ENCODE data around the gene PTGES.

Gene PTGES

DNA sequence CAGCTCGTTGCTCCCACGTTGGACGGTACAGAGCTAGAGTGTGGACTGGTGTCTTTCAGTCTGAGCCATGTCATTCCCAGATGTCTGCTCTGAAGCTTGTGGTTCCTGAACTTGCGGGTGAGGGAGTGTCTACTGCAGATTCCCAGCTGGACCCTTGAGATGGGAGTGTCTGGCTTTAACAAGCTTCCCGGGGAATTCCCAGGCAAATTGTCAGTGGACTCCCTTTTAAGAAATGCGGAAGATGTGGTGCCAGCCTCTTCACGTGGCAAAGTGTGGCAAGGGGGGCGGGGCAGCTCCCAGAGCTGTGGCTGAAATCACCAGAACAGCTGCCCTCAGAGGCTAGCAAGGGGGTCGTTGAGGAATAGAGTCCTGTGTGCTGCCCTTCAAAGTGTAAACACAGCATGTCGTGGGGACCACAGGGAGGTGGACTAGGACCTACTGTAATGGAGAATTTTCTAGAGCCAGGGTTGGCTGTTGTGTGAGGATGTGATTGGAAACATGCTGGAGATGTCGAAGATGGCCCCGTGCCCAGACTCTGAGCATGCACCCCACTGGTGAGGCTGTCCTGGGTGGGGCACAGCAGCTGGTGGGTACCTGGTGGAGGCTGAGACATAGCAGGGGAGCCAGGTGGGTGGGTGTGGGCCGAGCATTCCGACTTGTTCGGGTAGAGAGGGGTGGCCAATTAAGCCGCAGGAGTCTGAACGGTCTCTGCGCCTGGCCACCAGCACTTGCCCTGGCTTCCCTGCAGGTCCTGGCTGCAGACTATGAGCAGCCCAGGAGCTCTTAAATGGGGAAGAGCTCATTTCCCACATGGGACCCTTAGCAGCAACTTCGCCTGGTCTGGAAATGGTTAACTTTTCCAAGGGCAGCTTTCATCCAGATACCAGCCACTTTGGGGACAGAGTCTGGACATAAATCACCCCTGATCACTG lies 50.0 kb downstream of the PTGES start:
- Histone ChIP-seq H3K9me3 (ENCODE audit: control insufficient read depth, low read length) (no peaks in the 10 kb centered on the region), H3K36me3 (ENCODE audit: control insufficient read depth, insufficient read depth, low read length) (no peaks in the 10 kb centered on the region), H3K27ac (ENCODE audit: low read depth, low read length, severe bottlenecking) (no peak overlapping the region), H3K4me3 (ENCODE audit: extremely low read depth, insufficient read depth, low read length, poor library complexity, severe bottlenecking) (no peak overlapping the region), H3K4me1 (ENCODE audit: control insufficient read depth, insufficient read depth, low read length, poor library complexity, severe bottlenecking) (peaks cover 2% of the 10 kb centered on the region)
- WGBS, 2 experiments (ENCODE audit: insufficient coverage in 2 of 2): 84 to 85% methylated on average over 19 of the region's 19 CpGs

- no peaks in the 10 kb centered on the region for H3K9me3 ChIP-seq (ENCODE audit: control insufficient read depth, low read length)
- H3K4me1 ChIP-seq (ENCODE audit: control insufficient read depth, insufficient read depth, low read length, poor library complexity, severe bottlenecking): peaks cover 10% of the 10 kb centered on the region
- no peak overlapping the region for H3K27ac ChIP-seq (ENCODE audit: low read depth, low read length, severe bottlenecking)
- no peak overlapping the region for H3K4me3 ChIP-seq (ENCODE audit: extremely low read depth, insufficient read depth, low read length, poor library complexity, severe bottlenecking)
- H3K36me3 ChIP-seq (ENCODE audit: control insufficient read depth, insufficient read depth, low read length): no peaks in the 10 kb centered on the region
- WGBS, 2 experiments (ENCODE audit: insufficient coverage in 2 of 2): 87 to 94% methylated on average over 4 to 5 of the region's 5 CpGs
Measured at GRCh38 chr9:129701549-129701948, 51.3 kb downstream of the PTGES start.

GRCh38 chr9:129701054-129701453 lies 51.8 kb downstream of the PTGES start:
- no peak overlapping the region for H3K4me3 ChIP-seq (ENCODE audit: extremely low read depth, insufficient read depth, low read length, poor library complexity, severe bottlenecking)
- no peaks in the 10 kb centered on the region for H3K36me3 ChIP-seq (ENCODE audit: control insufficient read depth, insufficient read depth, low read length)
- 91% methylated on average over 11 of the region's 11 CpGs for WGBS, 2 experiments (ENCODE audit: insufficient coverage in 2 of 2)
- H3K4me1 ChIP-seq (ENCODE audit: control insufficient read depth, insufficient read depth, low read length, poor library complexity, severe bottlenecking): peaks cover 11% of the 10 kb centered on the region
- no peak overlapping the region for H3K27ac ChIP-seq (ENCODE audit: low read depth, low read length, severe bottlenecking)
- no peaks in the 10 kb centered on the region for H3K9me3 ChIP-seq (ENCODE audit: control insufficient read depth, low read length)

- 82 to 88% methylated on average over 8 to 11 of the region's 17 CpGs for WGBS, 2 experiments (ENCODE audit: insufficient coverage in 2 of 2)
- no peaks in the 10 kb centered on the region for H3K9me3 ChIP-seq (ENCODE audit: control insufficient read depth, low read length)
- no peaks in the 10 kb centered on the region for H3K36me3 ChIP-seq (ENCODE audit: control insufficient read depth, insufficient read depth, low read length)
- peaks cover 11% of the 10 kb centered on the region for H3K4me1 ChIP-seq (ENCODE audit: control insufficient read depth, insufficient read depth, low read length, poor library complexity, severe bottlenecking)
- no peak overlapping the region for H3K27ac ChIP-seq (ENCODE audit: low read depth, low read length, severe bottlenecking)
- H3K4me3 ChIP-seq (ENCODE audit: extremely low read depth, insufficient read depth, low read length, poor library complexity, severe bottlenecking): no peak overlapping the region
Measured at GRCh38 chr9:129698254-129698757, 54.5 kb downstream of the PTGES start.

GRCh38 chr9:129697656-129698253 lies 55.1 kb downstream of the PTGES start:
- Histone ChIP-seq H3K4me3 (ENCODE audit: extremely low read depth, insufficient read depth, low read length, poor library complexity, severe bottlenecking) (peak overlapping the region; percentile 26), H3K4me1 (ENCODE audit: control insufficient read depth, insufficient read depth, low read length, poor library complexity, severe bottlenecking) (peaks cover 11% of the 10 kb centered on the region), H3K27ac (ENCODE audit: low read depth, low read length, severe bottlenecking) (no peak overlapping the region), H3K9me3 (ENCODE audit: control insufficient read depth, low read length) (no peaks in the 10 kb centered on the region), H3K36me3 (ENCODE audit: control insufficient read depth, insufficient read depth, low read length) (no peaks in the 10 kb centered on the region)
- 20 to 36% methylated on average over 5 to 17 of the region's 25 CpGs for WGBS, 2 experiments (ENCODE audit: insufficient coverage in 2 of 2)

GRCh38 chr9:129696944-129697655 lies 55.7 kb downstream of the PTGES start:
- WGBS, 2 experiments (ENCODE audit: insufficient coverage in 2 of 2): 6 to 8% methylated on average over 58 to 65 of the region's 71 CpGs
- Histone ChIP-seq H3K4me1 (ENCODE audit: control insufficient read depth, insufficient read depth, low read length, poor library complexity, severe bottlenecking) (peaks cover 11% of the 10 kb centered on the region), H3K9me3 (ENCODE audit: control insufficient read depth, low read length) (no peaks in the 10 kb centered on the region), H3K4me3 (ENCODE audit: extremely low read depth, insufficient read depth, low read length, poor library complexity, severe bottlenecking) (peak overlapping the region; percentile 26), H3K27ac (ENCODE audit: low read depth, low read length, severe bottlenecking) (no peak overlapping the region), H3K36me3 (ENCODE audit: control insufficient read depth, insufficient read depth, low read length) (no peaks in the 10 kb centered on the region)

GRCh38 chr9:129695870-129696269 lies 57.0 kb downstream of the PTGES start:
- no peaks in the 10 kb centered on the region for H3K36me3 ChIP-seq (ENCODE audit: control insufficient read depth, insufficient read depth, low read length)
- no peaks in the 10 kb centered on the region for H3K9me3 ChIP-seq (ENCODE audit: control insufficient read depth, low read length)
- 80 to 100% methylated on average over 1 of the region's 3 CpGs for WGBS, 2 experiments (ENCODE audit: insufficient coverage in 2 of 2)
- no peak overlapping the region for H3K27ac ChIP-seq (ENCODE audit: low read depth, low read length, severe bottlenecking)
- H3K4me1 ChIP-seq (ENCODE audit: control insufficient read depth, insufficient read depth, low read length, poor library complexity, severe bottlenecking): peaks cover 11% of the 10 kb centered on the region
- H3K4me3 ChIP-seq (ENCODE audit: extremely low read depth, insufficient read depth, low read length, poor library complexity, severe bottlenecking): no peak overlapping the region

GRCh38 chr9:129694243-129694646 lies 58.6 kb downstream of the PTGES start:
- peaks cover 11% of the 10 kb centered on the region for H3K4me1 ChIP-seq (ENCODE audit: control insufficient read depth, insufficient read depth, low read length, poor library complexity, severe bottlenecking)
- no peaks in the 10 kb centered on the region for H3K9me3 ChIP-seq (ENCODE audit: control insufficient read depth, low read length)
- WGBS, 2 experiments (ENCODE audit: insufficient coverage in 2 of 2): 86 to 94% methylated on average over 5 to 9 of the region's 11 CpGs
- H3K4me3 ChIP-seq (ENCODE audit: extremely low read depth, insufficient read depth, low read length, poor library complexity, severe bottlenecking): no peak overlapping the region
- H3K36me3 ChIP-seq (ENCODE audit: control insufficient read depth, insufficient read depth, low read length): no peaks in the 10 kb centered on the region
- H3K27ac ChIP-seq (ENCODE audit: low read depth, low read length, severe bottlenecking): no peak overlapping the region

DNA sequence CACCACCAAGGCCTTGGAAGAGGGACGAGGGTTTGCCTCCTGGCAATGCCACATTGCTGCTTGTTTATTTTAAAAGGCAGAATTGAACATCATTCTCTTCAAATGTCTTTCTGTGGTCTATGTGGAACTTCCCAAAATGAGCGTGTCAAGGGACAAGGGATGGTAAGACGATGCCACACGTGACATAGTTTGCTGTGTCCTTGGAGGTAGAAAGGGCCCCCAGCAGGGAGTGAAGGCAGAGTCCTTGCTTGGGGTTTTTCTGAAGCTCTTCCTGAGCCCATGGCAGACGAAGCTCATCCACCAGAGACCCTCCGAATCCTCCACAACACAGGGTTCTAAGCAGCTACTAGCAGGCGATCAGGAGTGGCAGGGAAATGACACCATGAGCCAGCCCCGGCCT lies 59.1 kb downstream of the PTGES start:
- no peak overlapping the region for H3K27ac ChIP-seq (ENCODE audit: low read depth, low read length, severe bottlenecking)
- no peaks in the 10 kb centered on the region for H3K9me3 ChIP-seq (ENCODE audit: control insufficient read depth, low read length)
- WGBS, 2 experiments (ENCODE audit: insufficient coverage in 2 of 2): 78 to 92% methylated on average over 6 to 7 of the region's 8 CpGs
- H3K4me3 ChIP-seq (ENCODE audit: extremely low read depth, insufficient read depth, low read length, poor library complexity, severe bottlenecking): no peak overlapping the region
- H3K4me1 ChIP-seq (ENCODE audit: control insufficient read depth, insufficient read depth, low read length, poor library complexity, severe bottlenecking): peaks cover 11% of the 10 kb centered on the region
- no peaks in the 10 kb centered on the region for H3K36me3 ChIP-seq (ENCODE audit: control insufficient read depth, insufficient read depth, low read length)

DNA sequence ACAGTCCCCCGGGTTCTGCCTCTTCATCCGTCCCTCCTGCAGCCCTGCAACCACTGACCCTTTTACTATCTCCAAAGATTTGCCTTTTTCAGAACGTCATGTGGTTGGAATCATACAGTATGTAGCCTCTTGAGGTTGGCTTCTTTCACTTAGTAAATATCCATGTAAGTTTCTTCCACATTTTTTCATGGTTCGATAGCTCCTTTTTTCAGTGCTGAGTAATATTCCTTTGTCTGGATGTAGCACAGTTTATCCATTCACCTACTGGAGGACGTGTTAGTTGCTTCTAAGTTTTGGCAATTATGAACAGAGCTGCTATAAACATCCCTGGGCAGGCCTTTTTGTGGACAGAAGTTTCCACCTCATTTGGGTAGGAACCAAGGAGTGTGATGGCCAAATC lies 60.3 kb downstream of the PTGES start:
- Histone ChIP-seq H3K9me3 (ENCODE audit: control insufficient read depth, low read length) (no peaks in the 10 kb centered on the region), H3K4me1 (ENCODE audit: control insufficient read depth, insufficient read depth, low read length, poor library complexity, severe bottlenecking) (peaks cover 6% of the 10 kb centered on the region), H3K27ac (ENCODE audit: low read depth, low read length, severe bottlenecking) (no peak overlapping the region), H3K4me3 (ENCODE audit: extremely low read depth, insufficient read depth, low read length, poor library complexity, severe bottlenecking) (no peak overlapping the region), H3K36me3 (ENCODE audit: control insufficient read depth, insufficient read depth, low read length) (no peaks in the 10 kb centered on the region)
- 86 to 98% methylated on average over 3 of the region's 5 CpGs for WGBS, 2 experiments (ENCODE audit: insufficient coverage in 2 of 2)
